Measurements from ENCODE around the gene CIB4.

The CIB4 gene

DNA sequence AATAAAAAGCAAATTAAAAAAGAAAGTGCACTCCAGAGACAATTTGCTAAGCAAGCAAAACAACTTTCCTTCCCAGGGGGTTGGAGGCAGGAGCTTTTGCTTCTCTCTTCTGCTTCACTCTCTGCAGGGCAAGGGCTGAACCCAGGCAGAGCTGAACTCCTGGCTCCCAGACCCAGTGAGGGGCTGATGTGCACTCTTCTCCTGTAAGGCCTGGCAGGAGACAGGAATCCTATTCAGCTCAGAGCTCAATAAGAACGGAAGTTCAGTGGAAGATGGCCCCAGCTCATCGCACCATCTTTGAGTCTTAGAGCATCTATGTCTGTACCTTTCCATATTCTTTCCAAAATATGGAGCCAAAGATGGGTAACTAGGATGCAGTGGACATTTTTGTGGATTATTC, 29.1 kb downstream of the CIB4 start:
- no peak overlapping the region for H2BK120ac ChIP-seq (ENCODE audit: low read depth, low read length)
- H2BK15ac ChIP-seq (ENCODE audit: low read length) = no peak overlapping the region
- no peak for DNase-seq (ENCODE audit: low spot score)
- H4K91ac ChIP-seq (ENCODE audit: low read depth, low read length, poor library complexity) = no peak overlapping the region
- no peak overlapping the region for H2BK12ac ChIP-seq (ENCODE audit: low read length)
- H2BK5ac ChIP-seq (ENCODE audit: low read length) = no peak overlapping the region
- no peak overlapping the region for H3K9ac ChIP-seq (ENCODE audit: low read depth, low read length, poor library complexity)
- H2AFZ ChIP-seq (ENCODE audit: low read length) = no peak overlapping the region
- H4K8ac ChIP-seq (ENCODE audit: low read depth, low read length) = no peak overlapping the region
- no peak overlapping the region for H3K4ac ChIP-seq (ENCODE audit: low read length)
- no peak overlapping the region for H2AK5ac ChIP-seq (ENCODE audit: low read depth, low read length)
- H3K27ac ChIP-seq (replicated peaks; ENCODE audit: low read length) = no peak overlapping the region
- H3K27me3 ChIP-seq (ENCODE audit: control insufficient read depth in 3 of 3, insufficient read depth in 3 of 3, low read depth in 1 of 3, low read length in 3 of 3) = peaks cover 0 to 3% (median 0%) of the 10 kb centered on the region in 3 experiments
- no peak overlapping the region for H3K4me2 ChIP-seq (ENCODE audit: insufficient read depth, low read length, poor library complexity, severe bottlenecking)
- no peak overlapping the region for H3K4me3 ChIP-seq (ENCODE audit: low read length in 2 of 2)
- WGBS, 2 donors (ENCODE audit: extremely low coverage in 2 of 2, insufficient read length in 2 of 2, insufficient replicate concordance in 1 of 2) = no CpG with 5 or more reads among the region's 2 CpGs
- no peaks in the 10 kb centered on the region for H3K79me1 ChIP-seq (ENCODE audit: low read depth, low read length)
- no peak overlapping the region for H3K18ac ChIP-seq (ENCODE audit: low read length)
- H3K23ac ChIP-seq (ENCODE audit: low read depth, low read length, poor library complexity) = no peak overlapping the region
- H3K4me1 ChIP-seq (ENCODE audit: control insufficient read depth in 2 of 2, insufficient read depth in 1 of 2, low read depth in 1 of 2, low read length in 2 of 2) = peaks cover 32 to 54% of the 10 kb centered on the region in 2 donors
- no peaks in the 10 kb centered on the region for H3K9me3 ChIP-seq (replicated peaks in 1 of 2; ENCODE audit: control insufficient read depth in 2 of 2, insufficient read depth in 1 of 2, low read depth in 1 of 2, low read length in 2 of 2)
- no peak overlapping the region for H3K14ac ChIP-seq (ENCODE audit: low read length)
- H3K36me3 ChIP-seq (replicated peaks in 1 of 2; ENCODE audit: control insufficient read depth in 2 of 2, insufficient read depth in 2 of 2, low read length in 2 of 2) = no peaks in the 10 kb centered on the region

DNA sequence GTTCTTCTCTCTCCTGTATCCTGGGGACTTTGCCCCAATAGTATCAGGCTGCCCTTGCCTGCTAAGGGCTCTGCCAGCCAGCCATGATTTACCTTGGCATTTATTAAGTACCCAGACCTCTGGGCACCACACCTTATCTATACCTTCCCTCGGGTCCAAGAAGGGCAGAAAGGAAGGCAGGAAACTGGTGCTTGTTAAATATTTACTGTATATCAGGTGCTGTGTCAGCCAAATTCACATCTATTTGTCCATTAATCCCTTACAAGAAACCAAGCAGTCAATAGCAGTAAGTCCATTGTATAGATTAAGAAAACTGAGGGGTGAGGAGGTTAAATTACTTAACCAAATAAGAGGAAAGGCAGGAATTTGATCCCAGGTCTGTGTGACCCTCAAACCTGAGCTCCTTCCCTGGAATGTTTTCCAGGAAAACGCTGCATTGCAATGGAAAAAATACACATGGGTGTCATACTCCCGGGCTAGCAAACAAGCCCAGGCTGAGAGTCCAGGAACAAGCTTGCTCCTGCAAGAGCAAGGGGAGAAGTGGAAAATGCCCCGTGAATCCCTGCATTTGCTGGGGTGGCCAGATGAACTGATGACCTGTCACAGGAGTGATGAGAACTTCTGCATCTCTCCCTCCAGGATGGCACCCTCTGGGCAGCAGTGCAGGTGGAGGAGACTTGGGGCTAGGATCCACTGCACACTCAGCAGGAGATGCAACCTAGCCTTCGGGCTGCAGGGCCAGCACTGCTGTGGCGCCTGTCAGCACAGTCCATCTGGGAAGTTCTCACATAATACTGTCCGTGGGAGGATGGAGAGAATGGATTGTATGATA, 30.4 kb downstream of the CIB4 start:
- H3K4me2 ChIP-seq (ENCODE audit: insufficient read depth, low read length, poor library complexity, severe bottlenecking) = no peak overlapping the region
- no peaks in the 10 kb centered on the region for H3K9me3 ChIP-seq (replicated peaks in 1 of 2; ENCODE audit: control insufficient read depth in 2 of 2, insufficient read depth in 1 of 2, low read depth in 1 of 2, low read length in 2 of 2)
- H3K36me3 ChIP-seq (replicated peaks in 1 of 2; ENCODE audit: control insufficient read depth in 2 of 2, insufficient read depth in 2 of 2, low read length in 2 of 2) = no peaks in the 10 kb centered on the region
- no peak overlapping the region for H2AK5ac ChIP-seq (ENCODE audit: low read depth, low read length)
- H3K79me1 ChIP-seq (ENCODE audit: low read depth, low read length) = no peaks in the 10 kb centered on the region
- WGBS, 2 donors (ENCODE audit: extremely low coverage in 2 of 2, insufficient read length in 2 of 2, insufficient replicate concordance in 1 of 2) = no CpG with 5 or more reads among the region's 7 CpGs
- no peak for DNase-seq (ENCODE audit: low spot score)
- no peak overlapping the region for H3K23ac ChIP-seq (ENCODE audit: low read depth, low read length, poor library complexity)
- H2BK120ac ChIP-seq (ENCODE audit: low read depth, low read length) = peak overlapping the region; percentile 33
- H2BK5ac ChIP-seq (ENCODE audit: low read length) = no peak overlapping the region
- no peak overlapping the region for H3K14ac ChIP-seq (ENCODE audit: low read length)
- peak overlapping the region; percentile 86 for H2AFZ ChIP-seq (ENCODE audit: low read length)
- H4K91ac ChIP-seq (ENCODE audit: low read depth, low read length, poor library complexity) = no peak overlapping the region
- no peaks in the 10 kb centered on the region for H3K27me3 ChIP-seq (ENCODE audit: control insufficient read depth in 3 of 3, insufficient read depth in 3 of 3, low read depth in 1 of 3, low read length in 3 of 3)
- H2BK12ac ChIP-seq (ENCODE audit: low read length) = no peak overlapping the region
- peaks cover 21 to 59% of the 10 kb centered on the region in 2 donors for H3K4me1 ChIP-seq (ENCODE audit: control insufficient read depth in 2 of 2, insufficient read depth in 1 of 2, low read depth in 1 of 2, low read length in 2 of 2)
- H3K4me3 ChIP-seq (ENCODE audit: low read length in 2 of 2) = no peak overlapping the region
- H2BK15ac ChIP-seq (ENCODE audit: low read length) = no peak overlapping the region
- peak overlapping the region; percentile 29 for H3K18ac ChIP-seq (ENCODE audit: low read length)
- H3K27ac ChIP-seq (replicated peaks; ENCODE audit: low read length) = no peak overlapping the region
- no peak overlapping the region for H3K4ac ChIP-seq (ENCODE audit: low read length)
- H4K8ac ChIP-seq (ENCODE audit: low read depth, low read length) = no peak overlapping the region
- no peak overlapping the region for H3K9ac ChIP-seq (ENCODE audit: low read depth, low read length, poor library complexity)

DNA sequence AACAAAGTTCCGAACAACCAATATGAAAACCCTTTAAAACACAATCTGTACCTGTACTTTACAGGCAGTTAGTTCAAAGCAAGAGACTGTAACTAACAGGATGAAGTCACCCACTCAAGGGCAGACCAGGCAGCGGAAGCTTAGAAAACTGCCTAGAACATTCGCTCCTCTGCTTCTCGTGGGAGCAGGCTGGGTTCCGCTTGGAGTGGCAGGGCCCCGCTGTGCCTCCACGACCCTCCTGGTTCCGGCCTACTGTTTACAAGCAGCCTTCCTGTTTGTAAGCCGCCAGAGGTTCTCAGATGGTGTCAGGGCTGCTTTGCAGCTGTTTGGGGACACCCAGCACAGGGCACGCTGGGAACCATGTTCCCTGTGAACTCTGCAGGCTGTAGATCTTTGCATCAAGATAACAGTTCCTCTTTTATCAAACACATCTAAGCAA, 31.3 kb downstream of the CIB4 start:
- no peak overlapping the region for H3K9ac ChIP-seq (ENCODE audit: low read depth, low read length, poor library complexity)
- H3K27me3 ChIP-seq (ENCODE audit: control insufficient read depth in 3 of 3, insufficient read depth in 3 of 3, low read depth in 1 of 3, low read length in 3 of 3) = no peaks in the 10 kb centered on the region
- peak overlapping the region; percentile 86 for H2AFZ ChIP-seq (ENCODE audit: low read length)
- H3K23ac ChIP-seq (ENCODE audit: low read depth, low read length, poor library complexity) = no peak overlapping the region
- no peak overlapping the region for H2AK5ac ChIP-seq (ENCODE audit: low read depth, low read length)
- no peak overlapping the region for H4K8ac ChIP-seq (ENCODE audit: low read depth, low read length)
- no CpG with 5 or more reads among the region's 10 CpGs for WGBS, 2 donors (ENCODE audit: extremely low coverage in 2 of 2, insufficient read length in 2 of 2, insufficient replicate concordance in 1 of 2)
- H3K9me3 ChIP-seq (replicated peaks in 1 of 2; ENCODE audit: control insufficient read depth in 2 of 2, insufficient read depth in 1 of 2, low read depth in 1 of 2, low read length in 2 of 2) = no peaks in the 10 kb centered on the region
- no peak overlapping the region for H3K4ac ChIP-seq (ENCODE audit: low read length)
- H3K79me1 ChIP-seq (ENCODE audit: low read depth, low read length) = no peaks in the 10 kb centered on the region
- H3K18ac ChIP-seq (ENCODE audit: low read length) = peak overlapping the region; percentile 36
- no peak overlapping the region for H2BK120ac ChIP-seq (ENCODE audit: low read depth, low read length)
- no peak overlapping the region for H2BK5ac ChIP-seq (ENCODE audit: low read length)
- H3K14ac ChIP-seq (ENCODE audit: low read length) = no peak overlapping the region
- H2BK12ac ChIP-seq (ENCODE audit: low read length) = no peak overlapping the region
- no peak overlapping the region for H3K4me2 ChIP-seq (ENCODE audit: insufficient read depth, low read length, poor library complexity, severe bottlenecking)
- DNase-seq (ENCODE audit: low spot score) = no peak
- no peaks in the 10 kb centered on the region for H3K36me3 ChIP-seq (replicated peaks in 1 of 2; ENCODE audit: control insufficient read depth in 2 of 2, insufficient read depth in 2 of 2, low read length in 2 of 2)
- H3K4me1 ChIP-seq (ENCODE audit: control insufficient read depth in 2 of 2, insufficient read depth in 1 of 2, low read depth in 1 of 2, low read length in 2 of 2) = peaks cover 21 to 56% of the 10 kb centered on the region in 2 donors
- H4K91ac ChIP-seq (ENCODE audit: low read depth, low read length, poor library complexity) = no peak overlapping the region
- H3K27ac ChIP-seq (replicated peaks; ENCODE audit: low read length) = no peak overlapping the region
- H3K4me3 ChIP-seq (ENCODE audit: low read length in 2 of 2) = no peak overlapping the region
- no peak overlapping the region for H2BK15ac ChIP-seq (ENCODE audit: low read length)

DNA sequence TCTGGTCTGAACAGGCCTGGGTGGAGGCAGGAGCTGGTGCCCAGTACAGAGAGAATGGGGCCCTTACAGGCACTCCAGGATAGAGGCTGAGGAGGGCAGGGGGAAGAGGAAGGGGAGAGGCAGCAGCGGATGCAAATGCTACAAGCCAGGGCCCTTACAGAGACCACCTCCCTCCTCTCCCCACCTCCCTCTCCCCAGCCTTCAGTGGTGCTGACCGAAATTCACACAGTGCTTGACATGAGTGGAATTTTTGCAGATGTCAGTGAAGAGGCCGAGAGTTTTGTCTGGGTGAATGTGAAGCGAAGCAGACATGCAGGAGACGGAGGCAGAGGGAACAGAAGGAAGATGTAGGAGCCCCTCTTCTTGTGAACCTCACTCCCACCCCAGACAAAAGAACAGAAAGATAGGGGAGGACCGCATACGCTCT, 31.9 kb downstream of the CIB4 start:
- no peak overlapping the region for H3K23ac ChIP-seq (ENCODE audit: low read depth, low read length, poor library complexity)
- H3K9me3 ChIP-seq (replicated peaks in 1 of 2; ENCODE audit: control insufficient read depth in 2 of 2, insufficient read depth in 1 of 2, low read depth in 1 of 2, low read length in 2 of 2) = no peaks in the 10 kb centered on the region
- H3K14ac ChIP-seq (ENCODE audit: low read length) = no peak overlapping the region
- H4K91ac ChIP-seq (ENCODE audit: low read depth, low read length, poor library complexity) = no peak overlapping the region
- no peaks in the 10 kb centered on the region for H3K79me1 ChIP-seq (ENCODE audit: low read depth, low read length)
- no peaks in the 10 kb centered on the region for H3K27me3 ChIP-seq (ENCODE audit: control insufficient read depth in 3 of 3, insufficient read depth in 3 of 3, low read depth in 1 of 3, low read length in 3 of 3)
- WGBS, 2 donors (ENCODE audit: extremely low coverage in 2 of 2, insufficient read length in 2 of 2, insufficient replicate concordance in 1 of 2) = no CpG with 5 or more reads among the region's 7 CpGs
- no peak overlapping the region for H3K9ac ChIP-seq (ENCODE audit: low read depth, low read length, poor library complexity)
- peaks cover 21 to 50% of the 10 kb centered on the region in 2 donors for H3K4me1 ChIP-seq (ENCODE audit: control insufficient read depth in 2 of 2, insufficient read depth in 1 of 2, low read depth in 1 of 2, low read length in 2 of 2)
- H3K27ac ChIP-seq (replicated peaks; ENCODE audit: low read length) = no peak overlapping the region
- H2BK5ac ChIP-seq (ENCODE audit: low read length) = no peak overlapping the region
- H2AFZ ChIP-seq (ENCODE audit: low read length) = peak overlapping the region; percentile 86
- H4K8ac ChIP-seq (ENCODE audit: low read depth, low read length) = no peak overlapping the region
- no peak overlapping the region for H2AK5ac ChIP-seq (ENCODE audit: low read depth, low read length)
- H2BK120ac ChIP-seq (ENCODE audit: low read depth, low read length) = no peak overlapping the region
- no peak overlapping the region for H2BK15ac ChIP-seq (ENCODE audit: low read length)
- no peak overlapping the region for H3K4me3 ChIP-seq (ENCODE audit: low read length in 2 of 2)
- H3K4me2 ChIP-seq (ENCODE audit: insufficient read depth, low read length, poor library complexity, severe bottlenecking) = no peak overlapping the region
- no peak for DNase-seq (ENCODE audit: low spot score)
- H3K36me3 ChIP-seq (replicated peaks in 1 of 2; ENCODE audit: control insufficient read depth in 2 of 2, insufficient read depth in 2 of 2, low read length in 2 of 2) = no peaks in the 10 kb centered on the region
- H3K18ac ChIP-seq (ENCODE audit: low read length) = no peak overlapping the region
- no peak overlapping the region for H2BK12ac ChIP-seq (ENCODE audit: low read length)
- no peak overlapping the region for H3K4ac ChIP-seq (ENCODE audit: low read length)

Measured in neuronal stem cell (in vitro differentiated cells).